ENCODE data around the gene MYO18A.

MYO18A gene

GRCh38 chr17:29070308-29070707 is 109.9 kb downstream of the MYO18A start:
- DNase-seq: no peak
- Histone ChIP-seq H2BK5ac (ENCODE audit: low read length) (no peak overlapping the region), H3K23ac (ENCODE audit: low read length) (no peak overlapping the region), H3K27ac (ENCODE audit: low read depth, low read length) (no peak overlapping the region), H2BK15ac (replicated peaks; ENCODE audit: low read depth) (no peak overlapping the region), H3K4ac (ENCODE audit: low read depth, low read length) (no peak overlapping the region), H3K56ac (ENCODE audit: low read length) (no peak overlapping the region), H3K9ac (ENCODE audit: low read length) (no peak overlapping the region), H3K4me3 (ENCODE audit: low read length) (no peak overlapping the region), H3K36me3 (ENCODE audit: control insufficient read depth, insufficient read depth, low read length) (no peaks in the 10 kb centered on the region), H2AK5ac (ENCODE audit: low read length) (no peak overlapping the region), H3K79me2 (ENCODE audit: control insufficient read depth, insufficient read depth, low read length) (no peaks in the 10 kb centered on the region), H4K5ac (ENCODE audit: low read length) (no peak overlapping the region), H2BK120ac (ENCODE audit: low read depth, low read length) (no peak overlapping the region), H3K27me3 (ENCODE audit: insufficient read depth, low read length, poor library complexity) (no peaks in the 10 kb centered on the region), H3K79me1 (ENCODE audit: low read length) (no peaks in the 10 kb centered on the region), H3K4me1 (ENCODE audit: control insufficient read depth, low read depth, low read length) (peaks cover 4% of the 10 kb centered on the region), H3K4me2 (ENCODE audit: low read length) (no peak overlapping the region), H3K18ac (ENCODE audit: low read length) (no peak overlapping the region), H4K8ac (ENCODE audit: low read depth, low read length) (no peak overlapping the region)
- no CpG with 5 or more reads among the region's 10 CpGs for WGBS (ENCODE audit: extremely low coverage, insufficient coverage, low lambda C conversion rate)

- no peak overlapping the region for H3K23ac ChIP-seq (ENCODE audit: low read length)
- no peak overlapping the region for H3K9ac ChIP-seq (ENCODE audit: low read length)
- H3K4me1 ChIP-seq (ENCODE audit: control insufficient read depth, low read depth, low read length): peaks cover 4% of the 10 kb centered on the region
- no peaks in the 10 kb centered on the region for H3K27me3 ChIP-seq (ENCODE audit: insufficient read depth, low read length, poor library complexity)
- no peak overlapping the region for H3K4me3 ChIP-seq (ENCODE audit: low read length)
- no peak overlapping the region for H3K56ac ChIP-seq (ENCODE audit: low read length)
- no peak overlapping the region for H3K27ac ChIP-seq (ENCODE audit: low read depth, low read length)
- no peak overlapping the region for H3K4me2 ChIP-seq (ENCODE audit: low read length)
- H3K4ac ChIP-seq (ENCODE audit: low read depth, low read length): no peak overlapping the region
- H2BK15ac ChIP-seq (replicated peaks; ENCODE audit: low read depth): no peak overlapping the region
- H3K79me2 ChIP-seq (ENCODE audit: control insufficient read depth, insufficient read depth, low read length): no peaks in the 10 kb centered on the region
- no peak overlapping the region for H4K5ac ChIP-seq (ENCODE audit: low read length)
- no peaks in the 10 kb centered on the region for H3K79me1 ChIP-seq (ENCODE audit: low read length)
- no peak overlapping the region for H2BK5ac ChIP-seq (ENCODE audit: low read length)
- no peak overlapping the region for H2BK120ac ChIP-seq (ENCODE audit: low read depth, low read length)
- no peaks in the 10 kb centered on the region for H3K36me3 ChIP-seq (ENCODE audit: control insufficient read depth, insufficient read depth, low read length)
- WGBS (ENCODE audit: extremely low coverage, insufficient coverage, low lambda C conversion rate): no CpG with 5 or more reads among the region's 19 CpGs
- no peak for DNase-seq
- H3K18ac ChIP-seq (ENCODE audit: low read length): no peak overlapping the region
- no peak overlapping the region for H2AK5ac ChIP-seq (ENCODE audit: low read length)
- no peak overlapping the region for H4K8ac ChIP-seq (ENCODE audit: low read depth, low read length)
Measured at GRCh38 chr17:29069526-29070041, 110.6 kb downstream of the MYO18A start.

GRCh38 chr17:29068818-29069217 is 111.4 kb downstream of the MYO18A start:
- no peak overlapping the region for H2BK15ac ChIP-seq (replicated peaks; ENCODE audit: low read depth)
- no peaks in the 10 kb centered on the region for H3K27me3 ChIP-seq (ENCODE audit: insufficient read depth, low read length, poor library complexity)
- no peak overlapping the region for H3K4ac ChIP-seq (ENCODE audit: low read depth, low read length)
- H3K27ac ChIP-seq (ENCODE audit: low read depth, low read length): no peak overlapping the region
- H3K79me1 ChIP-seq (ENCODE audit: low read length): no peaks in the 10 kb centered on the region
- no peak overlapping the region for H4K5ac ChIP-seq (ENCODE audit: low read length)
- H2AK5ac ChIP-seq (ENCODE audit: low read length): no peak overlapping the region
- H3K4me2 ChIP-seq (ENCODE audit: low read length): no peak overlapping the region
- H3K23ac ChIP-seq (ENCODE audit: low read length): no peak overlapping the region
- H3K56ac ChIP-seq (ENCODE audit: low read length): no peak overlapping the region
- no peak overlapping the region for H2BK5ac ChIP-seq (ENCODE audit: low read length)
- DNase-seq: no peak
- H3K4me1 ChIP-seq (ENCODE audit: control insufficient read depth, low read depth, low read length): peaks cover 4% of the 10 kb centered on the region
- H3K79me2 ChIP-seq (ENCODE audit: control insufficient read depth, insufficient read depth, low read length): no peaks in the 10 kb centered on the region
- H4K8ac ChIP-seq (ENCODE audit: low read depth, low read length): no peak overlapping the region
- no peaks in the 10 kb centered on the region for H3K36me3 ChIP-seq (ENCODE audit: control insufficient read depth, insufficient read depth, low read length)
- H3K4me3 ChIP-seq (ENCODE audit: low read length): no peak overlapping the region
- no peak overlapping the region for H3K9ac ChIP-seq (ENCODE audit: low read length)
- no peak overlapping the region for H2BK120ac ChIP-seq (ENCODE audit: low read depth, low read length)
- no peak overlapping the region for H3K18ac ChIP-seq (ENCODE audit: low read length)
- WGBS (ENCODE audit: extremely low coverage, insufficient coverage, low lambda C conversion rate): no CpG with 5 or more reads among the region's 10 CpGs

- no peak overlapping the region for H3K27ac ChIP-seq (ENCODE audit: low read depth, low read length)
- no peak overlapping the region for H3K4me3 ChIP-seq (ENCODE audit: low read length)
- no peak overlapping the region for H2BK15ac ChIP-seq (replicated peaks; ENCODE audit: low read depth)
- no peak overlapping the region for H3K23ac ChIP-seq (ENCODE audit: low read length)
- no peak overlapping the region for H2BK5ac ChIP-seq (ENCODE audit: low read length)
- no peak for DNase-seq
- H2BK120ac ChIP-seq (ENCODE audit: low read depth, low read length): no peak overlapping the region
- no peak overlapping the region for H3K4me2 ChIP-seq (ENCODE audit: low read length)
- H2AK5ac ChIP-seq (ENCODE audit: low read length): no peak overlapping the region
- no peaks in the 10 kb centered on the region for H3K27me3 ChIP-seq (ENCODE audit: insufficient read depth, low read length, poor library complexity)
- H3K56ac ChIP-seq (ENCODE audit: low read length): no peak overlapping the region
- no peaks in the 10 kb centered on the region for H3K4me1 ChIP-seq (ENCODE audit: control insufficient read depth, low read depth, low read length)
- H3K18ac ChIP-seq (ENCODE audit: low read length): no peak overlapping the region
- no peak overlapping the region for H3K9ac ChIP-seq (ENCODE audit: low read length)
- H3K4ac ChIP-seq (ENCODE audit: low read depth, low read length): no peak overlapping the region
- no peaks in the 10 kb centered on the region for H3K36me3 ChIP-seq (ENCODE audit: control insufficient read depth, insufficient read depth, low read length)
- no peak overlapping the region for H4K5ac ChIP-seq (ENCODE audit: low read length)
- H3K79me1 ChIP-seq (ENCODE audit: low read length): no peaks in the 10 kb centered on the region
- no peaks in the 10 kb centered on the region for H3K79me2 ChIP-seq (ENCODE audit: control insufficient read depth, insufficient read depth, low read length)
- H4K8ac ChIP-seq (ENCODE audit: low read depth, low read length): no peak overlapping the region
- no CpG with 5 or more reads among the region's 7 CpGs for WGBS (ENCODE audit: extremely low coverage, insufficient coverage, low lambda C conversion rate)
Measured at GRCh38 chr17:29066606-29067005, 113.6 kb downstream of the MYO18A start.

GRCh38 chr17:29066047-29066446 is 114.2 kb downstream of the MYO18A start:
- Histone ChIP-seq H2AK5ac (ENCODE audit: low read length) (no peak overlapping the region), H3K27ac (ENCODE audit: low read depth, low read length) (no peak overlapping the region), H2BK120ac (ENCODE audit: low read depth, low read length) (no peak overlapping the region), H3K4me3 (ENCODE audit: low read length) (no peak overlapping the region), H3K4ac (ENCODE audit: low read depth, low read length) (no peak overlapping the region), H3K56ac (ENCODE audit: low read length) (no peak overlapping the region), H3K18ac (ENCODE audit: low read length) (no peak overlapping the region), H3K23ac (ENCODE audit: low read length) (no peak overlapping the region), H4K5ac (ENCODE audit: low read length) (no peak overlapping the region), H3K9ac (ENCODE audit: low read length) (no peak overlapping the region), H3K79me2 (ENCODE audit: control insufficient read depth, insufficient read depth, low read length) (no peaks in the 10 kb centered on the region), H2BK15ac (replicated peaks; ENCODE audit: low read depth) (no peak overlapping the region), H3K4me1 (ENCODE audit: control insufficient read depth, low read depth, low read length) (peaks cover 3% of the 10 kb centered on the region), H3K79me1 (ENCODE audit: low read length) (no peaks in the 10 kb centered on the region), H4K8ac (ENCODE audit: low read depth, low read length) (no peak overlapping the region), H3K27me3 (ENCODE audit: insufficient read depth, low read length, poor library complexity) (no peaks in the 10 kb centered on the region), H3K36me3 (ENCODE audit: control insufficient read depth, insufficient read depth, low read length) (no peaks in the 10 kb centered on the region), H3K4me2 (ENCODE audit: low read length) (no peak overlapping the region), H2BK5ac (ENCODE audit: low read length) (no peak overlapping the region)
- no CpG with 5 or more reads among the region's 7 CpGs for WGBS (ENCODE audit: extremely low coverage, insufficient coverage, low lambda C conversion rate)
- no peak for DNase-seq

- Histone ChIP-seq H4K8ac (ENCODE audit: low read depth, low read length) (no peak overlapping the region), H2BK120ac (ENCODE audit: low read depth, low read length) (no peak overlapping the region), H3K79me1 (ENCODE audit: low read length) (no peaks in the 10 kb centered on the region), H3K27me3 (ENCODE audit: insufficient read depth, low read length, poor library complexity) (no peaks in the 10 kb centered on the region), H3K4me2 (ENCODE audit: low read length) (no peak overlapping the region), H2BK15ac (replicated peaks; ENCODE audit: low read depth) (no peak overlapping the region), H3K4ac (ENCODE audit: low read depth, low read length) (no peak overlapping the region), H3K36me3 (ENCODE audit: control insufficient read depth, insufficient read depth, low read length) (no peaks in the 10 kb centered on the region), H3K4me1 (ENCODE audit: control insufficient read depth, low read depth, low read length) (peaks cover 10% of the 10 kb centered on the region), H2BK5ac (ENCODE audit: low read length) (no peak overlapping the region), H3K23ac (ENCODE audit: low read length) (no peak overlapping the region), H3K18ac (ENCODE audit: low read length) (no peak overlapping the region), H3K27ac (ENCODE audit: low read depth, low read length) (no peak overlapping the region), H2AK5ac (ENCODE audit: low read length) (no peak overlapping the region), H3K79me2 (ENCODE audit: control insufficient read depth, insufficient read depth, low read length) (no peaks in the 10 kb centered on the region), H4K5ac (ENCODE audit: low read length) (no peak overlapping the region), H3K56ac (ENCODE audit: low read length) (no peak overlapping the region), H3K9ac (ENCODE audit: low read length) (no peak overlapping the region), H3K4me3 (ENCODE audit: low read length) (no peak overlapping the region)
- WGBS (ENCODE audit: extremely low coverage, insufficient coverage, low lambda C conversion rate): no CpG with 5 or more reads among the region's 7 CpGs
- no peak for DNase-seq
Measured at GRCh38 chr17:29063992-29064391, 116.2 kb downstream of the MYO18A start.

Measured in mesendoderm (in vitro differentiated cells).